Stimulated activated CD4-positive, alpha-beta T cell treated with anti-CD3 and anti-CD28 coated beads, Interleukin-2, amount 100 ng/mL, for 48 hours (primary cell): ENCODE data around the gene NAB2.

Experiments
- DNase-seq, 2 donors: peaks; one replicate each; pipeline ENCODE4 v3.0.0-alpha.2; 2020

NAB2 gene

GRCh38 chr12:57094208-57095160, 5.6 kb downstream of the NAB2 start:
- no peak for DNase-seq

- DNase-seq: no peak
Measured at GRCh38 chr12:57095440-57095839, 6.5 kb downstream of the NAB2 start.

GRCh38 chr12:57096099-57096572, 7.2 kb downstream of the NAB2 start:
- no peak for DNase-seq

GRCh38 chr12:57096748-57097553, 8.0 kb downstream of the NAB2 start:
- no peak for DNase-seq

GRCh38 chr12:57097554-57097835, 8.6 kb downstream of the NAB2 start:
- DNase-seq: no peak

GRCh38 chr12:57098546-57098945, 9.6 kb downstream of the NAB2 start:
- no peak for DNase-seq

- no peak for DNase-seq
Measured at GRCh38 chr12:57099047-57099714, 10.3 kb downstream of the NAB2 start.

GRCh38 chr12:57099766-57100165, 10.9 kb downstream of the NAB2 start:
- no peak for DNase-seq

GRCh38 chr12:57101892-57102695, 13.2 kb downstream of the NAB2 start:
- DNase-seq: no peak

- DNase-seq: no peak
Measured at GRCh38 chr12:57103856-57104255, 14.9 kb downstream of the NAB2 start.

- no peak for DNase-seq
Measured at GRCh38 chr12:57104292-57104910, 15.5 kb downstream of the NAB2 start.

GRCh38 chr12:57105011-57105753, 16.3 kb downstream of the NAB2 start:
- DNase-seq: no peak

GRCh38 chr12:57106021-57106708, 17.3 kb downstream of the NAB2 start:
- no peak for DNase-seq

- DNase-seq: no peak
Measured at GRCh38 chr12:57107456-57108155, 18.7 kb downstream of the NAB2 start.

GRCh38 chr12:57109207-57110103, 20.5 kb downstream of the NAB2 start:
- DNase-seq: no peak

GRCh38 chr12:57110104-57111030, 21.5 kb downstream of the NAB2 start:
- DNase-seq: peak; percentile 61 to 70

- DNase-seq: peak; percentile 63 to 67
Measured at GRCh38 chr12:57111031-57111734, 22.3 kb downstream of the NAB2 start, which contains the start of gene STAT6. TSS of gene STAT6 (minus strand) at chr12:57111362. CDS start at chr12:57108278, 3,084 bp downstream.
